ENCODE data around the gene SLC25A30.
"Not testable (repeated sequence)": the region's sequence is repeated elsewhere in the genome, so short reads cannot be mapped to it uniquely, and the experiment has no call there.

SLC25A30 gene

GRCh38 chr13:45386892-45387575 lies 31.1 kb downstream of the SLC25A30 start:
- not testable (repeated sequence) for H3K4me1 ChIP-seq (ENCODE audit: control insufficient read depth, insufficient read depth, low read length); H3K27me3 ChIP-seq (ENCODE audit: control insufficient read depth, insufficient read depth, low read length); H3K9me3 ChIP-seq (replicated peaks; ENCODE audit: low read length); H3K9ac ChIP-seq (ENCODE audit: low read depth, low read length); H3K36me3 ChIP-seq (ENCODE audit: insufficient read depth, low read length); H3K4me2 ChIP-seq (ENCODE audit: low read length); H3K4me3 ChIP-seq (ENCODE audit: low read length)

GRCh38 chr13:45385907-45386553 lies 32.1 kb downstream of the SLC25A30 start:
- Histone ChIP-seq H3K9ac (ENCODE audit: low read depth, low read length) (no peak overlapping the region), H3K36me3 (ENCODE audit: insufficient read depth, low read length) (peaks cover 5% of the 10 kb centered on the region), H3K9me3 (replicated peaks; ENCODE audit: low read length) (no peaks in the 10 kb centered on the region), H3K4me1 (ENCODE audit: control insufficient read depth, insufficient read depth, low read length) (no peaks in the 10 kb centered on the region), H3K4me3 (ENCODE audit: low read length) (no peak overlapping the region), H3K4me2 (ENCODE audit: low read length) (no peak overlapping the region), H3K27me3 (ENCODE audit: control insufficient read depth, insufficient read depth, low read length) (no peaks in the 10 kb centered on the region)

GRCh38 chr13:45385320-45385719 lies 32.9 kb downstream of the SLC25A30 start:
- Histone ChIP-seq H3K4me3 (ENCODE audit: low read length) (no peak overlapping the region), H3K27me3 (ENCODE audit: control insufficient read depth, insufficient read depth, low read length) (no peaks in the 10 kb centered on the region), H3K4me2 (ENCODE audit: low read length) (no peak overlapping the region), H3K36me3 (ENCODE audit: insufficient read depth, low read length) (peaks cover 5% of the 10 kb centered on the region), H3K4me1 (ENCODE audit: control insufficient read depth, insufficient read depth, low read length) (no peaks in the 10 kb centered on the region), H3K9ac (ENCODE audit: low read depth, low read length) (no peak overlapping the region), H3K9me3 (replicated peaks; ENCODE audit: low read length) (no peaks in the 10 kb centered on the region)

- Histone ChIP-seq H3K9ac (ENCODE audit: low read depth, low read length) (no peak overlapping the region), H3K4me3 (ENCODE audit: low read length) (no peak overlapping the region), H3K27me3 (ENCODE audit: control insufficient read depth, insufficient read depth, low read length) (no peaks in the 10 kb centered on the region), H3K36me3 (ENCODE audit: insufficient read depth, low read length) (peaks cover 5% of the 10 kb centered on the region), H3K4me2 (ENCODE audit: low read length) (no peak overlapping the region), H3K9me3 (replicated peaks; ENCODE audit: low read length) (no peaks in the 10 kb centered on the region), H3K4me1 (ENCODE audit: control insufficient read depth, insufficient read depth, low read length) (no peaks in the 10 kb centered on the region)
These were observed 33.5 kb downstream of the SLC25A30 start for GRCh38 chr13:45384474-45385174.

GRCh38 chr13:45382739-45383138 lies 35.4 kb downstream of the SLC25A30 start:
- H3K4me1 ChIP-seq (ENCODE audit: control insufficient read depth, insufficient read depth, low read length); H3K27me3 ChIP-seq (ENCODE audit: control insufficient read depth, insufficient read depth, low read length): not testable (repeated sequence)

GRCh38 chr13:45381196-45381595 lies 37.0 kb downstream of the SLC25A30 start:
- H3K4me1 ChIP-seq (ENCODE audit: control insufficient read depth, insufficient read depth, low read length) = no peaks in the 10 kb centered on the region
- H3K27me3 ChIP-seq (ENCODE audit: control insufficient read depth, insufficient read depth, low read length) = no peaks in the 10 kb centered on the region
- no peak overlapping the region for H3K4me3 ChIP-seq (ENCODE audit: low read length)
- H3K9me3 ChIP-seq (replicated peaks; ENCODE audit: low read length) = no peaks in the 10 kb centered on the region
- peaks cover 5% of the 10 kb centered on the region for H3K36me3 ChIP-seq (ENCODE audit: insufficient read depth, low read length)
- no peak overlapping the region for H3K9ac ChIP-seq (ENCODE audit: low read depth, low read length)
- H3K4me2 ChIP-seq (ENCODE audit: low read length) = no peak overlapping the region

More at GRCh38 chr13:45382739-45383138, 35.4 kb downstream of the SLC25A30 start:
- not testable (repeated sequence) for H3K9me3 ChIP-seq (replicated peaks; ENCODE audit: low read length); H3K36me3 ChIP-seq (ENCODE audit: insufficient read depth, low read length); H3K4me2 ChIP-seq (ENCODE audit: low read length); H3K4me3 ChIP-seq (ENCODE audit: low read length); H3K9ac ChIP-seq (ENCODE audit: low read depth, low read length)

GRCh38 chr13:45380708-45381107 lies 37.5 kb downstream of the SLC25A30 start:
- H3K36me3 ChIP-seq (ENCODE audit: insufficient read depth, low read length); H3K9ac ChIP-seq (ENCODE audit: low read depth, low read length); H3K27me3 ChIP-seq (ENCODE audit: control insufficient read depth, insufficient read depth, low read length); H3K9me3 ChIP-seq (replicated peaks; ENCODE audit: low read length); H3K4me1 ChIP-seq (ENCODE audit: control insufficient read depth, insufficient read depth, low read length); H3K4me2 ChIP-seq (ENCODE audit: low read length); H3K4me3 ChIP-seq (ENCODE audit: low read length): not testable (repeated sequence)

- not testable (repeated sequence) for H3K36me3 ChIP-seq (ENCODE audit: insufficient read depth, low read length); H3K9me3 ChIP-seq (replicated peaks; ENCODE audit: low read length); H3K9ac ChIP-seq (ENCODE audit: low read depth, low read length); H3K4me3 ChIP-seq (ENCODE audit: low read length); H3K27me3 ChIP-seq (ENCODE audit: control insufficient read depth, insufficient read depth, low read length); H3K4me1 ChIP-seq (ENCODE audit: control insufficient read depth, insufficient read depth, low read length); H3K4me2 ChIP-seq (ENCODE audit: low read length)
These were observed 38.7 kb downstream of the SLC25A30 start for GRCh38 chr13:45379516-45379915.

- H3K27me3 ChIP-seq (ENCODE audit: control insufficient read depth, insufficient read depth, low read length); H3K36me3 ChIP-seq (ENCODE audit: insufficient read depth, low read length); H3K9ac ChIP-seq (ENCODE audit: low read depth, low read length); H3K9me3 ChIP-seq (replicated peaks; ENCODE audit: low read length); H3K4me3 ChIP-seq (ENCODE audit: low read length); H3K4me1 ChIP-seq (ENCODE audit: control insufficient read depth, insufficient read depth, low read length); H3K4me2 ChIP-seq (ENCODE audit: low read length): not testable (repeated sequence)
These were observed 39.4 kb downstream of the SLC25A30 start for GRCh38 chr13:45378786-45379185.

GRCh38 chr13:45377314-45377713 lies 40.9 kb downstream of the SLC25A30 start:
- not testable (repeated sequence) for H3K4me3 ChIP-seq (ENCODE audit: low read length); H3K9ac ChIP-seq (ENCODE audit: low read depth, low read length); H3K27me3 ChIP-seq (ENCODE audit: control insufficient read depth, insufficient read depth, low read length)

GRCh38 chr13:45376651-45377050 lies 41.5 kb downstream of the SLC25A30 start:
- not testable (repeated sequence) for H3K36me3 ChIP-seq (ENCODE audit: insufficient read depth, low read length); H3K4me3 ChIP-seq (ENCODE audit: low read length); H3K4me2 ChIP-seq (ENCODE audit: low read length); H3K4me1 ChIP-seq (ENCODE audit: control insufficient read depth, insufficient read depth, low read length); H3K27me3 ChIP-seq (ENCODE audit: control insufficient read depth, insufficient read depth, low read length); H3K9me3 ChIP-seq (replicated peaks; ENCODE audit: low read length); H3K9ac ChIP-seq (ENCODE audit: low read depth, low read length)

More at GRCh38 chr13:45377314-45377713, 40.9 kb downstream of the SLC25A30 start:
- H3K4me2 ChIP-seq (ENCODE audit: low read length); H3K36me3 ChIP-seq (ENCODE audit: insufficient read depth, low read length); H3K9me3 ChIP-seq (replicated peaks; ENCODE audit: low read length); H3K4me1 ChIP-seq (ENCODE audit: control insufficient read depth, insufficient read depth, low read length): not testable (repeated sequence)

GRCh38 chr13:45374917-45375316 lies 43.3 kb downstream of the SLC25A30 start:
- peaks cover 10% of the 10 kb centered on the region for H3K4me1 ChIP-seq (ENCODE audit: control insufficient read depth, insufficient read depth, low read length)
- no peaks in the 10 kb centered on the region for H3K27me3 ChIP-seq (ENCODE audit: control insufficient read depth, insufficient read depth, low read length)
- no peak overlapping the region for H3K9ac ChIP-seq (ENCODE audit: low read depth, low read length)
- H3K4me3 ChIP-seq (ENCODE audit: low read length) = no peak overlapping the region
- H3K9me3 ChIP-seq (replicated peaks; ENCODE audit: low read length) = no peaks in the 10 kb centered on the region
- no peaks in the 10 kb centered on the region for H3K36me3 ChIP-seq (ENCODE audit: insufficient read depth, low read length)
- H3K4me2 ChIP-seq (ENCODE audit: low read length) = no peak overlapping the region

Measured in skeletal muscle satellite cell (primary cell).